ENCODE results near the gene ALDOC. TPM values are rescaled to one million over a fixed set of nuclear protein-coding genes. Genes with fewer than 3 reads are reported as not detected.

Gene ALDOC
- total and polyA plus RNA-seq, 12 donors: 122 to 416 (median 282) TPM

DNA sequence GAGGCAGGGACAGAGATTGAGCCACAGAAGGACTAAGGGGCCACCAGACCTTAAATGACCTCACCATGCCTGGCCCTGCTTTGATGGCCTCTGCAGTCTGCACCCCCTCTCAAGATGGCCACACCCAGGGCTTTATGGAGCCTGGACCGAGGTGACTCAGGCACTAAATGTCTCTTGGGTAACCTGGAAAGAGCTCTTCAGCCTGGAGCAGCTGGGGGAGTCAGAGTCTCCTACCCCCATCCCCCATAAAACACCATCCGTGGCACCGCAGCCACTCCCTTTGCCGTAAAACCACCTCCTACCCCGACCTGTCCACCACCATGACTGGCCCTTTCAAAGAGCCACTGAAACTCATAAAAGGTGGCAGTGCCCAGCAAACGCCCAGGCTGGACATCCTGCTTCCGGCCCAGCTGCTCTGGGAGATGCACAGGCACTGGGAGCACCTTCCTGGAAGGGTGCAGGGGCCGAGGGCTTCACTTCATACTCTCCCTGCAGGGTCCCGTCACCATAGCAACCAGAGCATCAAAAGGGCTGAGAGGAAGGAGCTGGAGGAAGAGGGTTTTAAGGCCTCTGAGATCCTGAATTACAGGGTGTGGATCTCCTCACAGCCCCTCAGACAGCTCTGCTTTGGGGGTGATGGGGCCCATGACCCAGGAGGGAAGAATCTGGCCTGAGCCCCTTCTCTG, 48.2 kb downstream of the ALDOC start:
- no peak for ATAC-seq
- intact Hi-C loops (cut with DNase I): no loop called here
- H3K9me3 ChIP-seq: no peaks in the 10 kb centered on the region
- H3K36me3 ChIP-seq: no peaks in the 10 kb centered on the region
- no peaks in the 10 kb centered on the region for H3K4me1 ChIP-seq
- DNase-seq: no peak
- WGBS, 2 donors: 77 to 80% methylated on average over 9 of the region's 9 CpGs
- TF ChIP-seq, protein P1, sequence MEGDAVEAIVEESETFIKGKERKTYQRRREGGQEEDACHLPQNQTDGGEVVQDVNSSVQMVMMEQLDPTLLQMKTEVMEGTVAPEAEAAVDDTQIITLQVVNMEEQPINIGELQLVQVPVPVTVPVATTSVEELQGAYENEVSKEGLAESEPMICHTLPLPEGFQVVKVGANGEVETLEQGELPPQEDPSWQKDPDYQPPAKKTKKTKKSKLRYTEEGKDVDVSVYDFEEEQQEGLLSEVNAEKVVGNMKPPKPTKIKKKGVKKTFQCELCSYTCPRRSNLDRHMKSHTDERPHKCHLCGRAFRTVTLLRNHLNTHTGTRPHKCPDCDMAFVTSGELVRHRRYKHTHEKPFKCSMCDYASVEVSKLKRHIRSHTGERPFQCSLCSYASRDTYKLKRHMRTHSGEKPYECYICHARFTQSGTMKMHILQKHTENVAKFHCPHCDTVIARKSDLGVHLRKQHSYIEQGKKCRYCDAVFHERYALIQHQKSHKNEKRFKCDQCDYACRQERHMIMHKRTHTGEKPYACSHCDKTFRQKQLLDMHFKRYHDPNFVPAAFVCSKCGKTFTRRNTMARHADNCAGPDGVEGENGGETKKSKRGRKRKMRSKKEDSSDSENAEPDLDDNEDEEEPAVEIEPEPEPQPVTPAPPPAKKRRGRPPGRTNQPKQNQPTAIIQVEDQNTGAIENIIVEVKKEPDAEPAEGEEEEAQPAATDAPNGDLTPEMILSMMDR (IDR thresholded peaks at IDR 0.05): no peak
- H3K4me3 ChIP-seq: no peak overlapping the region
- no peak overlapping the region for H3K27ac ChIP-seq
- H3K27me3 ChIP-seq: peaks cover 0 to 12% (median 4%) of the 10 kb centered on the region in 7 donors

DNA sequence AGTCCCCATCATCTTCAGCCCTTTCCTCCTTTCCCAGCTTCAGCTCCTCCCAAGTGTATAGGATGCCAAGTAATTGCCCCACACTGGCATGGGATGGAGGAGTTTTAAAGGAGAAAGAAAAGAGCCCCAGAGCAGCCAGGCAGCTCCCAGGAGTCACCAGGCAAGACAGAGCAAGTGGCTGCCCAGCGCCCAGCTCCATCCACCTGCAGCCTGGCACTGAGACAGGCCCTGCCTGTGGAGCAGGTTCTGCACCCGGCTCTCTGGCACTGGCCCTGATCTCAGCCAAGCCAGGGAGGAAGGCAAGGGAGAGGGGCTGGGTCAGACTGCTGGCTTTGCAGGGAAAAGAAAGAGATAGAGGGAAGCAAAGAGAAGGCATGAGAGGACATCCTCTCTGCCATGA, 48.8 kb downstream of the ALDOC start:
- no peak for ATAC-seq
- H3K4me3 ChIP-seq: no peak overlapping the region
- no peak overlapping the region for H3K27ac ChIP-seq
- no peaks in the 10 kb centered on the region for H3K4me1 ChIP-seq
- WGBS, 2 donors: 96 to 100% methylated on average over 2 of the region's 2 CpGs
- no peak for DNase-seq
- TF ChIP-seq, protein P1 (IDR thresholded peaks at IDR 0.05): no peak
- intact Hi-C loops (cut with DNase I): no loop called here
- no peaks in the 10 kb centered on the region for H3K36me3 ChIP-seq
- no peaks in the 10 kb centered on the region for H3K9me3 ChIP-seq
- peaks cover 0 to 12% (median 4%) of the 10 kb centered on the region in 7 donors for H3K27me3 ChIP-seq

DNA sequence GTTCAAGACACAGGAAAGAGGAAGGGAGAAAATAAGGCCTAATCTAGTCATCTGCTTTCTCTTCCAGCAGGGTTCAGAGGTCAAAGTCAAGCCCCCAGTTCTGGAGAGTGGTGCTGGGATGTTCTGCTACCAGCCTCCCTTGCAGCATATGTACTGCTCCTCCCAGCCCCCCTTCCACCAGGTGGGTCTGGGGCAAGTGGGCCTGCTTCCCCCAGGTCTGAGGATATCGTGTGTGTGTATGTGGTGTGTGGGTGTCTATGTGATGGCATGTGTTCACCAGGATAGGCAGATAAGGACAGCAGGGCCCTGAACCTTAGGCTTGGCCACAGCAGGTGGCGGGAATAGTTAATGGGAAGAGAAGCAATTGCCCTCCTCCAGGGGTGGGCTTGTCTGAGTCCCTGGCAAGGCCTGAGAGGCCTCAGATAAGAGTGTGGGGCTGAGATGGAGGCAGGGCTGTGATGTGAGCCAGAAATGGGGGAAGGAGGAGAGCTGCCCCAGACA, 49.5 kb downstream of the ALDOC start:
- no peak for ATAC-seq
- 92 to 93% methylated on average over 2 of the region's 2 CpGs for WGBS, 2 donors
- TF ChIP-seq, protein P1 (IDR thresholded peaks at IDR 0.05): no peak
- no peak for DNase-seq
- intact Hi-C loops (cut with DNase I): no loop called here
- Histone ChIP-seq H3K4me1 (no peaks in the 10 kb centered on the region), H3K36me3 (no peaks in the 10 kb centered on the region), H3K9me3 (no peaks in the 10 kb centered on the region), H3K27ac (no peak overlapping the region), H3K27me3 (peaks cover 0 to 12% (median 4%) of the 10 kb centered on the region in 7 donors), H3K4me3 (no peak overlapping the region)

DNA sequence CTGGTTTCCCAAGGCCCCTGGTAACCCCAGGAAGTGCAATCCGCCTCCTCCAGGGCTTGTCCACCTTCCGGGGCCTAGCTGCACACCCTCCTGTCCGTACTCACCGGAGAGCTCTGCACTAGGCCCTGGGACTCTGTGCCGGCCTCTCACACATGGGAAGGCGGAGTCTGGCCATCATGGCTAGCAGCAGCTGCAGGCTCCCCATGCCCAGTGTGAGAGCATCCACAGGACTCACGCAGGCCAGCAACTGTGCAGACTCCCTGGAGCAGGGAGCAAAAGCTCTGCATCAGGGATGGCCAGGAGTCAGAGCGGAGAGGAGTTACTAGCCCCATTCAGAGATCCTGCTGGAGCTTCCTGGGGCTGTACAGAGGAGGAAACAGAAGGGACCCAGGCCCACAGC, 50.3 kb downstream of the ALDOC start:
- Histone ChIP-seq H3K4me1 (no peaks in the 10 kb centered on the region), H3K9me3 (no peaks in the 10 kb centered on the region), H3K27ac (no peak overlapping the region), H3K27me3 (peaks cover 0 to 9% (median 4%) of the 10 kb centered on the region in 7 donors), H3K4me3 (no peak overlapping the region), H3K36me3 (no peaks in the 10 kb centered on the region)
- DNase-seq: no peak
- intact Hi-C loops (cut with DNase I): no loop called here
- 74 to 79% methylated on average over 8 of the region's 8 CpGs for WGBS, 2 donors
- ATAC-seq: no peak
- TF ChIP-seq, protein P1 (IDR thresholded peaks at IDR 0.05): no peak
